Esophagus muscularis mucosa (tissue), 3 donors: ENCODE results near the gene RANBP17.

Experiments used
- POLR2A ChIP-seq: fragments of 450-650 bp; IDR thresholded peaks from one replicate; pipeline ENCODE4 v1.6.1; 2017; ENCODE audit warnings: antibody characterized with exemption, moderate library complexity, mild to moderate bottlenecking, low read depth
- TF ChIP-seq, protein P1 (sequence below), 3 experiments: fragments of 200-600 bp in 2 of 3; fragments of 450-650 bp in 1 of 3; sonication (generic) in 2 of 3; IDR thresholded peaks; one replicate each; pipeline ENCODE4 v1.5.1; 2017 to 2019; ENCODE audit warnings: antibody characterized with exemption in 3 of 3, mild to moderate bottlenecking in 2 of 3, moderate library complexity in 1 of 3

DNA sequence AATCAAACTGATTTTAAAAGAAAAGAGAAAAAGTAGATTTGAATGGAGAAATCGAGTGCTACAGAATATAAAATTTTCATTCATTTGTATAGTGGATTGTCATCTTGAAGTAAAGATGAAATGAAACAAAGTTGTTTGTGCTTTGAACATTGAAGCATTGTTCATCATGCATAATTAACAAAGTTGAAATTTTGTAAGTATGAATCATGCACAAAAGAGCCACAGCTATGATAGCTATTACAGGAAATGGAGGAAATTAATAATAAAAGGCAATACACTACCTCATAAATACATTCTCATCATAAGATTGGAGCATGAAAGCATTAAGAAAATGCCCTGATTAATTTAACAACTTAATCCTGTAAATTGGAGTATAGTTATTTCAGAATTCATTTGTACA lies 293.8 kb downstream of the RANBP17 start:
- TF ChIP-seq, protein P1, sequence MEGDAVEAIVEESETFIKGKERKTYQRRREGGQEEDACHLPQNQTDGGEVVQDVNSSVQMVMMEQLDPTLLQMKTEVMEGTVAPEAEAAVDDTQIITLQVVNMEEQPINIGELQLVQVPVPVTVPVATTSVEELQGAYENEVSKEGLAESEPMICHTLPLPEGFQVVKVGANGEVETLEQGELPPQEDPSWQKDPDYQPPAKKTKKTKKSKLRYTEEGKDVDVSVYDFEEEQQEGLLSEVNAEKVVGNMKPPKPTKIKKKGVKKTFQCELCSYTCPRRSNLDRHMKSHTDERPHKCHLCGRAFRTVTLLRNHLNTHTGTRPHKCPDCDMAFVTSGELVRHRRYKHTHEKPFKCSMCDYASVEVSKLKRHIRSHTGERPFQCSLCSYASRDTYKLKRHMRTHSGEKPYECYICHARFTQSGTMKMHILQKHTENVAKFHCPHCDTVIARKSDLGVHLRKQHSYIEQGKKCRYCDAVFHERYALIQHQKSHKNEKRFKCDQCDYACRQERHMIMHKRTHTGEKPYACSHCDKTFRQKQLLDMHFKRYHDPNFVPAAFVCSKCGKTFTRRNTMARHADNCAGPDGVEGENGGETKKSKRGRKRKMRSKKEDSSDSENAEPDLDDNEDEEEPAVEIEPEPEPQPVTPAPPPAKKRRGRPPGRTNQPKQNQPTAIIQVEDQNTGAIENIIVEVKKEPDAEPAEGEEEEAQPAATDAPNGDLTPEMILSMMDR (IDR thresholded peaks at IDR 0.05): no peak
- no peak for TF ChIP-seq POLR2A
